Right lobe of liver (tissue), 6 donors: ENCODE data around the gene MUC6. TPM values are rescaled to one million over a fixed set of nuclear protein-coding genes. Genes with fewer than 3 reads are reported as not detected.

ENCODE experiments used
- ATAC-seq, 4 donors: fragments of 200-7000 bp; cut with Tn5 transposase; one replicate each; pipeline ENCODE4 v1.9.1; 2020; ENCODE audit warnings: mild to moderate bottlenecking in 4 of 4, moderate library complexity in 4 of 4
- DNase-seq, 3 donors: peaks; one replicate each; pipeline ENCODE4 v3.0.0-alpha.2; 2020
- H3K27ac ChIP-seq, 3 donors: fragments of 200-600 bp; one replicate each; pipeline ENCODE4 v1.8.0; 2022
- H3K27me3 ChIP-seq, 2 donors: fragments of 200-600 bp; one replicate each; pipeline ENCODE4 v1.8.0; 2022
- H3K36me3 ChIP-seq, 4 donors: fragments of 200-600 bp; sonication (generic) in 1 of 4; one replicate each; pipeline versions ENCODE4 v1.5.1 to v1.8.0; 2017 to 2022; ENCODE audit warnings: control low read depth in 1 of 4
- H3K4me1 ChIP-seq, 4 donors: fragments of 200-600 bp; sonication (generic) in 1 of 4; one replicate each; pipeline versions ENCODE4 v1.5.1 to v1.8.0; 2017 to 2022; ENCODE audit warnings: control low read depth in 1 of 4
- H3K4me3 ChIP-seq, 3 donors: fragments of 200-600 bp; one replicate each; pipeline ENCODE4 v1.8.0; 2022
- H3K9me3 ChIP-seq, 4 donors: fragments of 200-600 bp; sonication (generic) in 1 of 4; one replicate each; pipeline versions ENCODE4 v1.5.1 to v1.8.0; 2017 to 2022; ENCODE audit warnings: control low read depth in 1 of 4
- CTCF ChIP-seq, 4 donors: fragments of 200-600 bp in 3 of 4; fragments of 450-650 bp in 1 of 4; IDR thresholded peaks; one replicate each; pipeline versions ENCODE4 v1.5.1 to v1.8.0; 2016 to 2022; ENCODE audit warnings: antibody characterized with exemption in 4 of 4, mild to moderate bottlenecking in 2 of 4
- POLR2A ChIP-seq: fragments of 450-650 bp; IDR thresholded peaks from one replicate; pipeline ENCODE4 v1.6.1; 2017; ENCODE audit warnings: antibody characterized with exemption, mild to moderate bottlenecking
- WGBS: methylation state at CpG from one replicate; pipeline ENCODE4 v1.1.6; 2018; ENCODE audit warnings: low coverage, low lambda C conversion rate; ENCODE audit not compliant: insufficient coverage; ENCODE audit errors: missing lambda C conversion rate; 5-methylcytosine and 5-hydroxymethylcytosine counted together
- intact Hi-C, 2 donors: fragments of 100-400 bp; cut with DNase I; formaldehyde crosslinking; loops; one replicate each; pipeline versions ENCODE4 v1.11.2 to v1.14.1; 2022
- total RNA-seq, 6 experiments: library from RNA; depleted of rRNA in 2 of 6; stranded (reverse); fragments of >200 nt in 2 of 6; fragmentation: NEBNext Ultra II Directional in 3 of 6; extraction: Animal tissue kit (Norgen Biotek cat#: 25700) in 3 of 6; gene quantifications; one replicate each; pipeline versions ENCODE4 v1.1.0 to v1.2.4, GENCODE V29; 2016 to 2023
- donor health status: DM: no; HTN: yes; CAD: no.
- donor health status: DM: no; HTN: no; CAD: no.
- donor health status: DM: no; HTN: no; CAD: no.
- donor health status: DM: no; HTN: yes; CAD: no.
- donor health status: DM: no; HTN: yes; CAD: no.

MUC6 gene
- total RNA-seq, 6 experiments from 2014 or later = 0.31 to 2.1 (median 0.72) TPM

- Histone ChIP-seq H3K27me3 (no peaks in the 10 kb centered on the region), H3K27ac (no peak overlapping the region)
These were observed 413 bp upstream of the MUC6 start for GRCh38 chr11:1036931-1037330.

GRCh38 chr11:1035577-1036283, 788 bp downstream of the MUC6 start:
- H3K27ac ChIP-seq = no peak overlapping the region
- no peak for TF ChIP-seq CTCF (IDR thresholded peaks at IDR 0.05)
- TF ChIP-seq POLR2A = no peak
- no peaks in the 10 kb centered on the region for H3K36me3 ChIP-seq
- no peaks in the 10 kb centered on the region for H3K4me1 ChIP-seq
- DNase-seq (no peak), ATAC-seq (no peak)
- 90% methylated on average over 2 of the region's 29 CpGs for WGBS
- H3K27me3 ChIP-seq = no peaks in the 10 kb centered on the region
- intact Hi-C loops = no loop called here
- H3K9me3 ChIP-seq = no peaks in the 10 kb centered on the region
- no peak overlapping the region for H3K4me3 ChIP-seq

More at GRCh38 chr11:1036931-1037330, 413 bp upstream of the MUC6 start:
- no peak for TF ChIP-seq CTCF (IDR thresholded peaks at IDR 0.05)
- TF ChIP-seq POLR2A = no peak
- no peaks in the 10 kb centered on the region for H3K9me3 ChIP-seq
- no CpG with 5 or more reads among the region's 13 CpGs for WGBS
- no peaks in the 10 kb centered on the region for H3K4me1 ChIP-seq
- H3K4me3 ChIP-seq = no peak overlapping the region
- H3K36me3 ChIP-seq = no peaks in the 10 kb centered on the region
- ATAC-seq = no peak
- intact Hi-C loops = no loop called here
- no peak for DNase-seq

GRCh38 chr11:1034456-1035295, 1.8 kb downstream of the MUC6 start:
- DNase-seq (no peak), ATAC-seq (no peak)
- no peak for TF ChIP-seq CTCF (IDR thresholded peaks at IDR 0.05)
- intact Hi-C loops = no loop called here
- no CpG with 5 or more reads among the region's 39 CpGs for WGBS
- H3K4me1 ChIP-seq = no peaks in the 10 kb centered on the region
- H3K27me3 ChIP-seq = no peaks in the 10 kb centered on the region
- H3K4me3 ChIP-seq = no peak overlapping the region
- H3K9me3 ChIP-seq = no peaks in the 10 kb centered on the region
- H3K27ac ChIP-seq = no peak overlapping the region
- H3K36me3 ChIP-seq = no peaks in the 10 kb centered on the region

GRCh38 chr11:1034001-1034400, 2.5 kb downstream of the MUC6 start:
- DNase-seq (no peak), ATAC-seq (no peak)
- TF ChIP-seq POLR2A = no peak
- no peak for TF ChIP-seq CTCF (IDR thresholded peaks at IDR 0.05)
- Histone ChIP-seq H3K27ac (no peak overlapping the region), H3K9me3 (no peaks in the 10 kb centered on the region), H3K4me1 (no peaks in the 10 kb centered on the region), H3K27me3 (no peaks in the 10 kb centered on the region), H3K4me3 (no peak overlapping the region), H3K36me3 (no peaks in the 10 kb centered on the region)
- intact Hi-C loops = no loop called here
- WGBS = 30% methylated on average over 2 of the region's 8 CpGs
